Measurements from ENCODE around the gene MAP3K10. TPM values are rescaled to one million over a fixed set of nuclear protein-coding genes. Genes with fewer than 3 reads are reported as not detected.

MAP3K10 gene
- total and polyA plus RNA-seq, 2 of the 13 experiments (the other 11 are each of a cell fraction or from before 2014, with no cell fraction given) = 3.4 to 5.0 TPM

DNA sequence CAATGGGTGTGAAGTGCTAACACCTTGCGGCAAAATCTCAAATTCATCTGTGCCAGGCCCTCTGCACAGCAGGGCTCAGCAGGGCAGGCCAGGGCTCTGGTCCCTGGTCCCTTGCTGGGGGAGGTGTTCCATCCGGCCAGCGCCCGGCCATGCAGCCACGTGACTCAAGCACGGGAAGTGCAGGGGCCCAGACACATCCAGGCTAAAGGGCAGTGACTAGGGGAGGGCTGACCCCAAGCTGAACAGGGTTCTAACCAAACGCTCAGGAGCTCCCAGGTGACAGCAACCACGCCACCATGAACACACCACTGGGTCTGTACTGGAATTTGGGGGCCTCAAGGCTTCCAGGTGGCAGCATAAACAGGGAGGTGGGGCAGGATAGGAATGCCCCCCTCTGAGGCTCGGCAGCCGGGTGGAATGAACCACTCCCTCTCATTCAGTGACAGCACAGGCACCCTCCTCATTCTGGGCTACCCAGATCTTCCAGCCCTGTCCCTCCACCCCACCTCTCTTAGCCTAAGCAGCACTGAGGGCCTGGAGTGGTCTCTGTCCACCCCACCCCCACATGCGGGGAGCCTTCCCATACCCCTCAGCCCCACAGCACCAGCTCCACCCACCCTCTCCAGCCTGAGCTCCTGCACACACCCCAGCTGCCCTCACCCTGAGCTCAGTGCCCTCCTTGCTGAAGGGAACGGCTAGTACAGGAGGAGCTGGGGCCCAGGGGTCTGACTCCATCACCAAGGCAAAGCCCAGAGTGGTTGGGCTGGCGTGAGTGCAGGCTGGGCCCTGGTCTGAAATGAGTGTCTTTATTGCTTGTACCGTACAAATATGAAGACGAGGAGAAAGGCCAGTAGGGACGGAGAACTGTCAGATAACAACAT is 40.6 kb downstream of the MAP3K10 start (continued):
- TF ChIP-seq POLR2A (IDR thresholded peaks at IDR 0.05; ENCODE audit: insufficient read depth in 1 of 2, low read depth in 2 of 2, low read length in 2 of 2) (peak; percentile 73 to 85), ZNF652 (CRISPR knock-in tag; IDR thresholded peaks at IDR 0.05; ENCODE audit: borderline replicate concordance, low read depth) (peak; percentile 19; the same call in 1 of the 2 replicates), NR2F1 (CRISPR knock-in tag; IDR thresholded peaks at IDR 0.05) (peak; percentile 72 to 76; a peak in 2 of 4 replicates), JDP2 (CRISPR knock-in tag; IDR thresholded peaks at IDR 0.05; ENCODE audit: borderline replicate concordance) (no peak), ZFP36L2 (CRISPR knock-in tag; IDR thresholded peaks at IDR 0.05) (no peak), ZNF256 (CRISPR knock-in tag; conservative IDR thresholded peaks at IDR 0.05) (no peak), ZNF879 (CRISPR knock-in tag; IDR thresholded peaks at IDR 0.05) (peak; percentile 78; the same call in 1 of the 2 replicates), FLYWCH1 (CRISPR knock-in tag; IDR thresholded peaks at IDR 0.05) (no peak), ZNF260 (CRISPR knock-in tag; IDR thresholded peaks at IDR 0.05; ENCODE audit: borderline replicate concordance, low read depth) (no peak)
- TF ChIP-seq, protein P1, sequence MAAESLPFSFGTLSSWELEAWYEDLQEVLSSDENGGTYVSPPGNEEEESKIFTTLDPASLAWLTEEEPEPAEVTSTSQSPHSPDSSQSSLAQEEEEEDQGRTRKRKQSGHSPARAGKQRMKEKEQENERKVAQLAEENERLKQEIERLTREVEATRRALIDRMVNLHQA (CRISPR knock-in tag; IDR thresholded peaks at IDR 0.05) = no peak
- TF ChIP-seq, protein P2, sequence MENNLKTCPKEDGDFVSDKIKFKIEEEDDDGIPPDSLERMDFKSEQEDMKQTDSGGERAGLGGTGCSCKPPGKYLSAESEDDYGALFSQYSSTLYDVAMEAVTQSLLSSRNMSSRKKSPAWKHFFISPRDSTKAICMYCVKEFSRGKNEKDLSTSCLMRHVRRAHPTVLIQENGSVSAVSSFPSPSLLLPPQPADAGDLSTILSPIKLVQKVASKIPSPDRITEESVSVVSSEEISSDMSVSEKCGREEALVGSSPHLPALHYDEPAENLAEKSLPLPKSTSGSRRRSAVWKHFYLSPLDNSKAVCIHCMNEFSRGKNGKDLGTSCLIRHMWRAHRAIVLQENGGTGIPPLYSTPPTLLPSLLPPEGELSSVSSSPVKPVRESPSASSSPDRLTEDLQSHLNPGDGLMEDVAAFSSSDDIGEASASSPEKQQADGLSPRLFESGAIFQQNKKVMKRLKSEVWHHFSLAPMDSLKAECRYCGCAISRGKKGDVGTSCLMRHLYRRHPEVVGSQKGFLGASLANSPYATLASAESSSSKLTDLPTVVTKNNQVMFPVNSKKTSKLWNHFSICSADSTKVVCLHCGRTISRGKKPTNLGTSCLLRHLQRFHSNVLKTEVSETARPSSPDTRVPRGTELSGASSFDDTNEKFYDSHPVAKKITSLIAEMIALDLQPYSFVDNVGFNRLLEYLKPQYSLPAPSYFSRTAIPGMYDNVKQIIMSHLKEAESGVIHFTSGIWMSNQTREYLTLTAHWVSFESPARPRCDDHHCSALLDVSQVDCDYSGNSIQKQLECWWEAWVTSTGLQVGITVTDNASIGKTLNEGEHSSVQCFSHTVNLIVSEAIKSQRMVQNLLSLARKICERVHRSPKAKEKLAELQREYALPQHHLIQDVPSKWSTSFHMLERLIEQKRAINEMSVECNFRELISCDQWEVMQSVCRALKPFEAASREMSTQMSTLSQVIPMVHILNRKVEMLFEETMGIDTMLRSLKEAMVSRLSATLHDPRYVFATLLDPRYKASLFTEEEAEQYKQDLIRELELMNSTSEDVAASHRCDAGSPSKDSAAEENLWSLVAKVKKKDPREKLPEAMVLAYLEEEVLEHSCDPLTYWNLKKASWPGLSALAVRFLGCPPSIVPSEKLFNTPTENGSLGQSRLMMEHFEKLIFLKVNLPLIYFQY (CRISPR knock-in tag; IDR thresholded peaks at IDR 0.05; ENCODE audit: borderline replicate concordance) = peak; percentile 76; the same call in 1 of the 2 replicates
- TF ChIP-seq, protein P3, sequence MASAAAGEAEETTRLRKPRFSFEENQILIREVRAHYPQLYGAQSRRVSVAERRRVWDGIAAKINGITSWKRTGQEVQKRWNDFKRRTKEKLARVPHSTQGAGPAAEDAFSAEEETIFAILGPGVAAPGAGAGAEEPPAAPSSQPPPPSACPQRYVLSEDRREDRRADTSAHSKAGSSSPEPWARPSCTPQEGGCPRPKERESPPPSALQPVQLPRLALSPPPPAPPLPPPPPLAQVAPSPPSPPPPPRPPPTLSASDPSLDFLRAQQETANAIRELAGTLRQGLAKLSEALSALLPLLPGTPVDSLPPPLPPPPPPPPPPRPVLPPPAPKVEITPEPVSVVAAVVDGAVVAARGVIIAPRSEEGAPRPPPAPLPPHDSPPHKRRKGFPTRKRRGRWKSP (CRISPR knock-in tag; IDR thresholded peaks at IDR 0.05) = no peak
- TF ChIP-seq, protein P4, sequence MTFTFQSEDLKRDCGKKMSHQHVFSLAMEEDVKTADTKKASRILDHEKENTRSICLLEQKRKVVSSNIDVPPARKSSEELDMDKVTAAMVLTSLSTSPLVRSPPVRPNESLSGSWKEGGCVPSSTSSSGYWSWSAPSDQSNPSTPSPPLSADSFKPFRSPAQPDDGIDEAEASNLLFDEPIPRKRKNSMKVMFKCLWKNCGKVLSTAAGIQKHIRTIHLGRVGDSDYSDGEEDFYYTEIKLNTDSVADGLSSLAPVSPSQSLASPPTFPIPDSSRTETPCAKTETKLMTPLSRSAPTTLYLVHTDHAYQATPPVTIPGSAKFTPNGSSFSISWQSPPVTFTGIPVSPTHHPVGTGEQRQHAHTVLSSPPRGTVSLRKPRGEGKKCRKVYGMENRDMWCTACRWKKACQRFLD (CRISPR knock-in tag; IDR thresholded peaks at IDR 0.05; ENCODE audit: borderline replicate concordance) = no peak
- TF ChIP-seq, protein P5, sequence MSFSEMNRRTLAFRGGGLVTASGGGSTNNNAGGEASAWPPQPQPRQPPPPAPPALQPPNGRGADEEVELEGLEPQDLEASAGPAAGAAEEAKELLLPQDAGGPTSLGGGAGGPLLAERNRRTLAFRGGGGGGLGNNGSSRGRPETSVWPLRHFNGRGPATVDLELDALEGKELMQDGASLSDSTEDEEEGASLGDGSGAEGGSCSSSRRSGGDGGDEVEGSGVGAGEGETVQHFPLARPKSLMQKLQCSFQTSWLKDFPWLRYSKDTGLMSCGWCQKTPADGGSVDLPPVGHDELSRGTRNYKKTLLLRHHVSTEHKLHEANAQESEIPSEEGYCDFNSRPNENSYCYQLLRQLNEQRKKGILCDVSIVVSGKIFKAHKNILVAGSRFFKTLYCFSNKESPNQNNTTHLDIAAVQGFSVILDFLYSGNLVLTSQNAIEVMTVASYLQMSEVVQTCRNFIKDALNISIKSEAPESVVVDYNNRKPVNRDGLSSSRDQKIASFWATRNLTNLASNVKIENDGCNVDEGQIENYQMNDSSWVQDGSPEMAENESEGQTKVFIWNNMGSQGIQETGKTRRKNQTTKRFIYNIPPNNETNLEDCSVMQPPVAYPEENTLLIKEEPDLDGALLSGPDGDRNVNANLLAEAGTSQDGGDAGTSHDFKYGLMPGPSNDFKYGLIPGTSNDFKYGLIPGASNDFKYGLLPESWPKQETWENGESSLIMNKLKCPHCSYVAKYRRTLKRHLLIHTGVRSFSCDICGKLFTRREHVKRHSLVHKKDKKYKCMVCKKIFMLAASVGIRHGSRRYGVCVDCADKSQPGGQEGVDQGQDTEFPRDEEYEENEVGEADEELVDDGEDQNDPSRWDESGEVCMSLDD (CRISPR knock-in tag; IDR thresholded peaks at IDR 0.05; ENCODE audit: borderline replicate concordance) = no peak
- TF ChIP-seq, protein P6, sequence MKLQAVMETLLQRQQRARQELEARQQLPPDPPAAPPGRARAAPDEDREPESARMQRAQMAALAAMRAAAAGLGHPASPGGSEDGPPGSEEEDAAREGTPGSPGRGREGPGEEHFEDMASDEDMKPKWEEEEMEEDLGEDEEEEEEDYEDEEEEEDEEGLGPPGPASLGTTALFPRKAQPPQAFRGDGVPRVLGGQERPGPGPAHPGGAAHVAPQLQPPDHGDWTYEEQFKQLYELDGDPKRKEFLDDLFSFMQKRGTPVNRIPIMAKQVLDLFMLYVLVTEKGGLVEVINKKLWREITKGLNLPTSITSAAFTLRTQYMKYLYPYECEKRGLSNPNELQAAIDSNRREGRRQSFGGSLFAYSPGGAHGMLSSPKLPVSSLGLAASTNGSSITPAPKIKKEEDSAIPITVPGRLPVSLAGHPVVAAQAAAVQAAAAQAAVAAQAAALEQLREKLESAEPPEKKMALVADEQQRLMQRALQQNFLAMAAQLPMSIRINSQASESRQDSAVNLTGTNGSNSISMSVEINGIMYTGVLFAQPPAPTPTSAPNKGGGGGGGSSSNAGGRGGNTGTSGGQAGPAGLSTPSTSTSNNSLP (IDR thresholded peaks at IDR 0.05; ENCODE audit: low read depth, low read length) = no peak
- TF ChIP-seq, protein P7, sequence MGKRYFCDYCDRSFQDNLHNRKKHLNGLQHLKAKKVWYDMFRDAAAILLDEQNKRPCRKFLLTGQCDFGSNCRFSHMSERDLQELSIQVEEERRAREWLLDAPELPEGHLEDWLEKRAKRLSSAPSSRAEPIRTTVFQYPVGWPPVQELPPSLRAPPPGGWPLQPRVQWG (CRISPR knock-in tag; IDR thresholded peaks at IDR 0.05; ENCODE audit: borderline replicate concordance, low read depth) = no peak

Data from HepG2 (cell line).